Neural crest cell (in vitro differentiated cells): Measurements from ENCODE around the gene SH3RF3. TPM values are rescaled to one million over a fixed set of nuclear protein-coding genes. Genes with fewer than 3 reads are reported as not detected.
"Not testable (repeated sequence)": the region's sequence is repeated elsewhere in the genome, so short reads cannot be mapped to it uniquely, and the experiment has no call there.

Source experiments
- DNase-seq: peaks from one replicate; pipeline ENCODE4 v3.0.0; 2021; ENCODE audit warnings: low read depth, mixed read lengths, low spot score
- H3K27ac Mint-ChIP-seq: one replicate; pipeline ENCODE4 v1.8.0; 2021; ENCODE audit warnings: mild to moderate bottlenecking, mixed read lengths; ENCODE audit not compliant: unreplicated experiment
- H3K27me3 Mint-ChIP-seq: 2 replicates; pipeline ENCODE4 v1.8.0; 2021; ENCODE audit warnings: low read depth, mild to moderate bottlenecking, mixed read lengths
- H3K36me3 Mint-ChIP-seq: 2 replicates; pipeline ENCODE4 v1.8.0; 2021; ENCODE audit warnings: low read depth, mild to moderate bottlenecking, mixed read lengths
- H3K4me1 Mint-ChIP-seq: 2 replicates; pipeline ENCODE4 v1.8.0; 2021; ENCODE audit warnings: mixed read lengths
- H3K4me3 Mint-ChIP-seq: one replicate; pipeline ENCODE4 v1.8.0; 2021; ENCODE audit warnings: mild to moderate bottlenecking, mixed read lengths
- H3K9me3 Mint-ChIP-seq: 2 replicates; pipeline ENCODE4 v1.8.0; 2021; ENCODE audit warnings: mixed read lengths
- total RNA-seq: library from RNA; stranded (reverse); gene quantifications from 2 replicates; pipeline ENCODE4 v1.2.1, GENCODE V29; 2021
- TF ChIP-seq, protein P1 (sequence below): fragments of 200-600 bp; sonication (generic); conservative IDR thresholded peaks from 2 replicates; pipeline ENCODE4 v1.5.0; 2021; ENCODE audit warnings: antibody characterized with exemption, mild to moderate bottlenecking

SH3RF3 gene
- total RNA-seq, 1 donor from 2014 or later = 0.70 TPM

DNA sequence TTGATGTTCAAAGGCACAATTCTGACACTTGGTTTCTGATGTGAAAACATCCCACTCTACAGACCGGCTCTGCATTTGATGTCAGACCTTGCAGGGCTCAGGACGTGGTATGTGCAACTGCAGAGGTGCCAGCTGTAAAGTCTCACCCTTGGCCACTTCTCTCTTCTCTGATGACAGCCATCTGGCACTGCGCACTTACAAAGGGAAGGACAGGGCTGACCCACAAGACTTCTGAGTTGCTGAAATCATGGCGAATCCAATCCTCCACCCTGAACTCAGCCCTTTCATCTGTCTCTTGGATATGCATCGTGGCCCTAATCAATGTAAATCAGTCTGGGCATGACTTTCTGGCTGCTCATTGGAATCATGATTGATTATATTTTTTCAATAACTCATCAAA, 402.2 kb downstream of the SH3RF3 start:
- TF ChIP-seq, protein P1, sequence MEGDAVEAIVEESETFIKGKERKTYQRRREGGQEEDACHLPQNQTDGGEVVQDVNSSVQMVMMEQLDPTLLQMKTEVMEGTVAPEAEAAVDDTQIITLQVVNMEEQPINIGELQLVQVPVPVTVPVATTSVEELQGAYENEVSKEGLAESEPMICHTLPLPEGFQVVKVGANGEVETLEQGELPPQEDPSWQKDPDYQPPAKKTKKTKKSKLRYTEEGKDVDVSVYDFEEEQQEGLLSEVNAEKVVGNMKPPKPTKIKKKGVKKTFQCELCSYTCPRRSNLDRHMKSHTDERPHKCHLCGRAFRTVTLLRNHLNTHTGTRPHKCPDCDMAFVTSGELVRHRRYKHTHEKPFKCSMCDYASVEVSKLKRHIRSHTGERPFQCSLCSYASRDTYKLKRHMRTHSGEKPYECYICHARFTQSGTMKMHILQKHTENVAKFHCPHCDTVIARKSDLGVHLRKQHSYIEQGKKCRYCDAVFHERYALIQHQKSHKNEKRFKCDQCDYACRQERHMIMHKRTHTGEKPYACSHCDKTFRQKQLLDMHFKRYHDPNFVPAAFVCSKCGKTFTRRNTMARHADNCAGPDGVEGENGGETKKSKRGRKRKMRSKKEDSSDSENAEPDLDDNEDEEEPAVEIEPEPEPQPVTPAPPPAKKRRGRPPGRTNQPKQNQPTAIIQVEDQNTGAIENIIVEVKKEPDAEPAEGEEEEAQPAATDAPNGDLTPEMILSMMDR = no peak
- Mint-ChIP-seq H3K4me3 (no peak overlapping the region), H3K27me3 (no peaks in the 10 kb centered on the region), H3K36me3 (peaks cover 2% of the 10 kb centered on the region), H3K4me1 (peaks cover 13% of the 10 kb centered on the region), H3K27ac (no peak overlapping the region), H3K9me3 (peaks cover 4% of the 10 kb centered on the region)
- no peak for DNase-seq

- Mint-ChIP-seq H3K4me3 (no peak overlapping the region), H3K27me3 (no peaks in the 10 kb centered on the region), H3K9me3 (peaks cover 12% of the 10 kb centered on the region), H3K36me3 (peaks cover 10% of the 10 kb centered on the region), H3K4me1 (peaks cover 13% of the 10 kb centered on the region), H3K27ac (no peak overlapping the region)
- DNase-seq = no peak
- TF ChIP-seq, protein P1 = no peak
Measured at GRCh38 chr2:109531896-109532727, 403.1 kb downstream of the SH3RF3 start.

DNA sequence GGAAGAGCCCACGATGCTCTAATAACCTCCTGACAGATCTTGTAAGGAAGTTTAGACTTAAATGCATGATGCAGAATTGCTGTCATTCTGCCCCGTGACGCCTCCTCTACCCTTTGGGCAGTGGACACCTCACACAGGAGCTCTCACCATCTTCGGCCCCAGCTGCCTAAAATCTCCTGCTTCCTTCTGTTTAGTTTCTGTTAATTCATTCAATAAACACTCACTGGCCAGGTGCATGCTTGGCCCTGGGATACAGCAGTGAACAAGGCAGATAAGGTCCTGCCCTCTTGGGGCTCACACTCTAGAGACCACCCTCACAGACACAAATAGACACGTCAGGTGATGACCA, 403.7 kb downstream of the SH3RF3 start:
- H3K4me1 Mint-ChIP-seq = peaks cover 8% of the 10 kb centered on the region
- H3K4me3 Mint-ChIP-seq = no peak overlapping the region
- H3K27ac Mint-ChIP-seq = no peak overlapping the region
- TF ChIP-seq, protein P1 = no peak
- H3K27me3 Mint-ChIP-seq = no peaks in the 10 kb centered on the region
- no peak for DNase-seq
- peaks cover 10% of the 10 kb centered on the region for H3K36me3 Mint-ChIP-seq
- peaks cover 12% of the 10 kb centered on the region for H3K9me3 Mint-ChIP-seq

DNA sequence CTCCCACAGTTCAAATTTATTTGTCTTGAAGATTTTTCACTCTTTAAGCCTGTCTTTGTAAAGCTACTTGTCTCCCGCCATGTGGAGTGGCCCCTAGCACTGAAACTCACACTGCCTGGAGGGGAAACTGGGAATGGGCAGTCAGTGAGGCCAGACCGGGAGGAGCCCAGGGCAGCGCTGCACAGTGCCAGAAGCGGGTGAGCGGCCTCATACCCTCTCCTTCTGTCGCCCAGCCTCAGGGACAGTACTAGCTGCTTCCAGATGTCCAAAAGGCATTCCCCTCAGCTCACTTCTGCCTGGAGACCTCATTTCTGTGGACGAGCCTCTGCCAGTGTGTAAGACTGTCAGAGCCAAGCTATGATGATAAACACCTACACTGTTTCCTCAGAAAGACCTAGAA, 404.8 kb downstream of the SH3RF3 start:
- no peaks in the 10 kb centered on the region for H3K27me3 Mint-ChIP-seq
- no peak overlapping the region for H3K4me3 Mint-ChIP-seq
- DNase-seq = no peak
- peaks cover 6% of the 10 kb centered on the region for H3K4me1 Mint-ChIP-seq
- TF ChIP-seq, protein P1 = no peak
- no peak overlapping the region for H3K27ac Mint-ChIP-seq
- peaks cover 10% of the 10 kb centered on the region for H3K36me3 Mint-ChIP-seq
- H3K9me3 Mint-ChIP-seq = peaks cover 12% of the 10 kb centered on the region

DNA sequence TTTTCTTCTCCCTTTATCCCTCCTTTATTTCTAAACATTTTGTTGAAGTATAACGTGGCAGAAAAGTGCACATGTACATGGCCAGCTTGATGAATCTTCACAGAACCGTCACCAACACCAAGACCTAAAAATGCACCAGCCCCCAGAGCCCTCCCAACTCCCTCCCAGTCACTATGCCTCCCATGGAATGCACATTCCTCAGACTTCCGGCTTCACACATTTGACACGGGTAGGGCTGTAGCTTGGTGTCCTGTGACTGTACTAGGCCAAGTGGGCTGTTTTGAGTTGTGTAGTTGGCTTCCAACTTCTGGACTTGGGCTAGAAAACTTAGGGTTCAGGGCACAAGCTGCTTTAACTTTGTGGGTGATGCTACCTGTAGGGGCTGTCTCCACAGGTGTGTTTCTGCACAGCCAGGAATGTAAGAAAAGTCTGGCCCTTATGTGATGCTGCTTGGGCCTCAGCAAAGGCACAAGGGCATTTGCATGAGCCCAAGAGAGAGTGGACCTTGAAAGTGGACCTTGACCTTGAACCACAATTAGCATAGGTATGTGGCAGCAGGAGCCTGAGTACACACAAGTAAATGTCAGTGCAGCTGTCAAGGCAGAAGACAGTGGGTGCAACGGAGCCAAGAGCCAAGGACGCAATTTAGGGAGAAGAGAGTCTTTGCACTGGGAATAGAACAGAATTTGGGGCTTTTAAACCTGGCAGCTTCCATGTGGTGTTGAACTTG, 406.4 kb downstream of the SH3RF3 start:
- H3K27me3 Mint-ChIP-seq = no peaks in the 10 kb centered on the region

GRCh38 chr2:109536556-109536955, 407.6 kb downstream of the SH3RF3 start:
- H3K27me3 Mint-ChIP-seq, H3K4me1 Mint-ChIP-seq, H3K27ac Mint-ChIP-seq, DNase-seq, H3K4me3 Mint-ChIP-seq: not testable (repeated sequence)
- Mint-ChIP-seq H3K36me3 (peaks cover 12% of the 10 kb centered on the region), H3K9me3 (peaks cover 12% of the 10 kb centered on the region)

More for the DNA sequence above, 406.4 kb downstream of the SH3RF3 start:
- no peak overlapping the region for H3K27ac Mint-ChIP-seq
- TF ChIP-seq, protein P1 = no peak
- H3K4me3 Mint-ChIP-seq = no peak overlapping the region
- DNase-seq = no peak
- peaks cover 12% of the 10 kb centered on the region for H3K9me3 Mint-ChIP-seq
- H3K36me3 Mint-ChIP-seq = peaks cover 12% of the 10 kb centered on the region
- H3K4me1 Mint-ChIP-seq = peaks cover 6% of the 10 kb centered on the region
